Breast epithelium (tissue), 4 donors: ENCODE measurements around the gene SPDEF. TPM values are rescaled to one million over a fixed set of nuclear protein-coding genes. Genes with fewer than 3 reads are reported as not detected.

ENCODE experiments used
- DNase-seq, 2 donors: peaks; one replicate each; pipeline ENCODE4 v3.0.0-alpha.2; 2019; ENCODE audit warnings: low spot score in 2 of 2
- H3K27ac ChIP-seq, 2 donors: fragments of 200-600 bp; sonication (generic) in 1 of 2; one replicate each; pipeline ENCODE4 v1.5.1; 2016 to 2019; ENCODE audit warnings: mild to moderate bottlenecking in 1 of 2
- H3K27me3 ChIP-seq, 2 donors: fragments of 200-600 bp; sonication (generic) in 1 of 2; one replicate each; pipeline versions ENCODE4 v1.5.1 to v1.6.0; 2017 to 2019; ENCODE audit warnings: control low read depth in 1 of 2, mild to moderate bottlenecking in 1 of 2
- H3K36me3 ChIP-seq: fragments of 200-600 bp; one replicate; pipeline ENCODE4 v1.5.1; 2019
- H3K4me1 ChIP-seq, 2 donors: fragments of 200-600 bp; sonication (generic); one replicate each; pipeline ENCODE4 v1.5.1; 2016 to 2019; ENCODE audit warnings: control low read depth in 1 of 2
- H3K4me3 ChIP-seq, 3 donors: fragments of 200-600 bp; sonication (generic); 1 replicate in 2 of 3; 2 replicates in 1 of 3; pipeline ENCODE4 v1.5.1; 2016 to 2019; ENCODE audit warnings: mild to moderate bottlenecking in 3 of 3, moderate library complexity in 2 of 3
- H3K9me3 ChIP-seq, 2 donors: fragments of 200-600 bp; sonication (generic) in 1 of 2; one replicate each; pipeline ENCODE4 v1.5.1; 2016 to 2019; ENCODE audit warnings: control low read depth in 1 of 2
- POLR2A ChIP-seq: fragments of 450-650 bp; IDR thresholded peaks from one replicate; pipeline ENCODE4 v1.6.1; 2016; ENCODE audit warnings: antibody characterized with exemption, mild to moderate bottlenecking, moderate library complexity
- POLR2AphosphoS5 ChIP-seq, 3 donors: sonication (generic); formaldehyde crosslinking; IDR thresholded peaks; one replicate each; pipeline ENCODE4 v1.6.1; 2017; ENCODE audit warnings: antibody characterized with exemption in 3 of 3
- intact Hi-C: fragments of 100-400 bp; cut with DNase I; formaldehyde crosslinking; loops from one replicate; pipeline ENCODE4 v1.15.1; 2023; ENCODE audit warnings: low total_unique reads
- total RNA-seq, 3 donors: library from RNA; depleted of rRNA; stranded (reverse); fragments of >200 nt; gene quantifications; one replicate each; pipeline ENCODE4 v1.1.0, GENCODE V29; 2016
- TF ChIP-seq, protein P1 (sequence below), 3 donors: fragments of 450-650 bp; IDR thresholded peaks; one replicate each; pipeline ENCODE4 v1.5.1; 2016 to 2017; ENCODE audit warnings: antibody characterized with exemption in 3 of 3, mild to moderate bottlenecking in 3 of 3, moderate library complexity in 3 of 3

SPDEF gene
- total RNA-seq, 3 donors from 2014 or later = 0.48 to 123 (median 89.0) TPM

DNA sequence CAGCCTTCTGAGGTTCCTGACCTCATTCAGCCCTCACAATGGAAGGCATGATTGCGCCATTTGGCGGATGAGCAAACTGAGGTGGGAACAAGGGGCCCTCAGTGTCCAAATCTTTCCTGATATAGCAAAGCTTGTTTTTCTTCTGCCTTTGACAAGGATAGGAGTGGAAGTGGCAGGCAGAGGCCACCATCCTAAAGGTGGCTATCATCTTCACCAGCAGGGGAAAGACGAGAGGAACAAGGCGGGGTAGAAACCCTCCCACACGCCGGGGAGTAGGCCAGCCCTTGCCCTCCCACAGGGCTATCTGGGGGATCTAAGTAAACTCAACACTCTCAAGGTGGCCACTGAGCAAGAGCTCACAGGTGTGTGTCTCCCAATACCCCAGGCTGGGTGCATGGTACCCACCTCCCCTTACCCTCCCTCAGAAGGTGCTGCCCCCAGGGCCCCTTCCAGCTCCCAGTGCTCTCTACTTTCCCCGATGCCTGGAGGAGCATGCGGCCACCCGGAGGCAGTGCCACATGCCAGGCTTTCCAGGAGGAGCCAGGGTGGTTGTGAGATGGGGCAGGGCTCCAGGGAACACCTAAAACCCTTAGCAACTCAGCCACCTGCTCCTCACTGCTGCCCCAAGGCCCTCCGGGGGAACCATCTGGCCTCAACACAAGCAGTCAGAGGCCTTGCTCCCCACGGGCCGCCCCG is 11.2 kb downstream of the SPDEF start:
- Histone ChIP-seq H3K4me1 (no peaks in the 10 kb centered on the region), H3K27me3 (no peaks in the 10 kb centered on the region), H3K36me3 (no peaks in the 10 kb centered on the region), H3K27ac (peak overlapping the region; percentile 51 to 86), H3K9me3 (no peaks in the 10 kb centered on the region), H3K4me3 (no peak overlapping the region)
- intact Hi-C loops = no loop called here
- TF ChIP-seq, protein P1, sequence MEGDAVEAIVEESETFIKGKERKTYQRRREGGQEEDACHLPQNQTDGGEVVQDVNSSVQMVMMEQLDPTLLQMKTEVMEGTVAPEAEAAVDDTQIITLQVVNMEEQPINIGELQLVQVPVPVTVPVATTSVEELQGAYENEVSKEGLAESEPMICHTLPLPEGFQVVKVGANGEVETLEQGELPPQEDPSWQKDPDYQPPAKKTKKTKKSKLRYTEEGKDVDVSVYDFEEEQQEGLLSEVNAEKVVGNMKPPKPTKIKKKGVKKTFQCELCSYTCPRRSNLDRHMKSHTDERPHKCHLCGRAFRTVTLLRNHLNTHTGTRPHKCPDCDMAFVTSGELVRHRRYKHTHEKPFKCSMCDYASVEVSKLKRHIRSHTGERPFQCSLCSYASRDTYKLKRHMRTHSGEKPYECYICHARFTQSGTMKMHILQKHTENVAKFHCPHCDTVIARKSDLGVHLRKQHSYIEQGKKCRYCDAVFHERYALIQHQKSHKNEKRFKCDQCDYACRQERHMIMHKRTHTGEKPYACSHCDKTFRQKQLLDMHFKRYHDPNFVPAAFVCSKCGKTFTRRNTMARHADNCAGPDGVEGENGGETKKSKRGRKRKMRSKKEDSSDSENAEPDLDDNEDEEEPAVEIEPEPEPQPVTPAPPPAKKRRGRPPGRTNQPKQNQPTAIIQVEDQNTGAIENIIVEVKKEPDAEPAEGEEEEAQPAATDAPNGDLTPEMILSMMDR (IDR thresholded peaks at IDR 0.05) = peak in 1 of 3 donors; percentile 18
- TF ChIP-seq POLR2AphosphoS5 (IDR thresholded peaks at IDR 0.05) (no peak), POLR2A (no peak)
- DNase-seq = no peak

DNA sequence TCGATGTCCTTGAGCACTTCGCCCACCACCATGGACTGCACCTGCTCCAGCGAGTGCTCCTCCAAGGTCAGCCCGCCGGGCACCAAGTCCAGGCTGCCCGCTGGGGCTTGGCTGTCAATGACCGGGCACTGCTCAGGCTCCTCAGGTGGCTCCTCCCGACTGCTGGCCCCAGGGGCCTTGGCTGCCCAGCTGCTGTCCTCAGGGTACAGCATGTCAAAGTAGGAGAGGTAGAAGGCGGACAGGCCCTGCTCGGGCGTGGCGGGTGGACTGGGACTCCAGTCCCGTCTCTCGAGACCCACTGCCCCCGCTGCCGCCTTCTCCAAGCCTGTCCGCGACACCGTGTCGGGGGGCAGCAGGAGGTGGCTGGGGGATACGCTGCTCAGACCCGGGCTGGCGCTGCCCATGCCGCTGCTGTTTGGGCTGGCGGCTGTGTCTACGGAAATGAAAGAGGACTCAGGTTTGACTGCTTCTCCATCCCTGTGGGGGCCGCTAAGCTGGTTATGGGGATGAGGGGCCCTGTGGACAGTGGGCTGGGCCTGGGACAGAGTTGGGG is 12.0 kb downstream of the SPDEF start:
- no peaks in the 10 kb centered on the region for H3K9me3 ChIP-seq
- DNase-seq = no peak
- H3K36me3 ChIP-seq = no peaks in the 10 kb centered on the region
- H3K4me3 ChIP-seq = no peak overlapping the region
- peak overlapping the region; percentile 42 to 86 for H3K27ac ChIP-seq
- intact Hi-C loops = no loop called here
- H3K4me1 ChIP-seq = no peaks in the 10 kb centered on the region
- H3K27me3 ChIP-seq = no peaks in the 10 kb centered on the region
- TF ChIP-seq POLR2AphosphoS5 (IDR thresholded peaks at IDR 0.05) = no peak
- TF ChIP-seq POLR2A = no peak
- TF ChIP-seq, protein P1 (IDR thresholded peaks at IDR 0.05) = no peak

DNA sequence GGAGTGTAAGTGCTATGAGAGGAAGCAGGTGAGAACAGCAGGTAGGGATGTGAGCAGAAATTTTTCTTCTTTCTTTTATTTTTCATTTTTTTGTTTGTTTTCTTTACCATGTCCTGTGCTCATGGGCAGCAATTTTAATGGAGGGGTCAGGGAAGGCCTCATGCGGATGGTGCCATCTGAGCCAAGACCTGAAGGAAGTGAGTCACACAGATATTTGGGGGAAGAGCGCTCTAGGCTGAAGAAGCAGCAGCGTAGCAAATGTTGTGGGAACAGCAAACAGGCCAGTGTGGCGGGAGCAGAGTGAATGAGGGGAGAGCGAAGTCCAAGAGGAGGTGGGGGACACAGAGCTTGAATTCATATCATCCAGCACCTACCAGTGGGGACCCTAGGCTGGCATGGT is 12.7 kb downstream of the SPDEF start:
- no peaks in the 10 kb centered on the region for H3K36me3 ChIP-seq
- no peaks in the 10 kb centered on the region for H3K4me1 ChIP-seq
- no peak for DNase-seq
- no peak overlapping the region for H3K4me3 ChIP-seq
- peak overlapping the region; percentile 42 to 86 for H3K27ac ChIP-seq
- no peaks in the 10 kb centered on the region for H3K9me3 ChIP-seq
- intact Hi-C loops = no loop called here
- no peaks in the 10 kb centered on the region for H3K27me3 ChIP-seq
- TF ChIP-seq POLR2A (no peak), POLR2AphosphoS5 (IDR thresholded peaks at IDR 0.05) (no peak)
- TF ChIP-seq, protein P1 (IDR thresholded peaks at IDR 0.05) = no peak

DNA sequence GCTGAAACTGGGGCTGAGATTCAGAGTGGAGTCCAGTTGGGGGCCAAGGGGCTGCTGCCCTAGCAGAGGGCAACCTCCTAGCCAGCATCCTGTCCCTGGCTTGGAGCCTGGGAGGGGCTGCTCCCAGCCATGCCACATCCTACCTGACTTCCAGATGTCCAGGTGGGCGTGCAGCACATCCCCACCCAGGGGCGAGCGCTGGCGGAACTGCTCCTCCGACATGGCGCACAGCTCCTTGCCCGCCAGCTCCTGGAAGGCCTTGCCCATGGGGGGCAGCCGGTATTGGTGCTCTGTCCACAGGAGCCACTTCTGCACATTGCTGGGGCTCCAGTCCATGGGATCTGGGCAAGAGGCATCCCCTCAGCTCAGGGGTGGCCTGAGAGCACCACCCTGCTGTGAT is 15.3 kb downstream of the SPDEF start:
- Histone ChIP-seq H3K27ac (peak overlapping the region in 1 of 2 donors; percentile 39), H3K4me1 (peaks cover 0 to 6% of the 10 kb centered on the region in 2 donors), H3K9me3 (no peaks in the 10 kb centered on the region), H3K36me3 (no peaks in the 10 kb centered on the region), H3K27me3 (no peaks in the 10 kb centered on the region), H3K4me3 (no peak overlapping the region)
- TF ChIP-seq, protein P1 (IDR thresholded peaks at IDR 0.05) = no peak
- TF ChIP-seq POLR2AphosphoS5 (IDR thresholded peaks at IDR 0.05) (no peak), POLR2A (no peak)
- intact Hi-C loops = no loop called here
- DNase-seq = no peak

DNA sequence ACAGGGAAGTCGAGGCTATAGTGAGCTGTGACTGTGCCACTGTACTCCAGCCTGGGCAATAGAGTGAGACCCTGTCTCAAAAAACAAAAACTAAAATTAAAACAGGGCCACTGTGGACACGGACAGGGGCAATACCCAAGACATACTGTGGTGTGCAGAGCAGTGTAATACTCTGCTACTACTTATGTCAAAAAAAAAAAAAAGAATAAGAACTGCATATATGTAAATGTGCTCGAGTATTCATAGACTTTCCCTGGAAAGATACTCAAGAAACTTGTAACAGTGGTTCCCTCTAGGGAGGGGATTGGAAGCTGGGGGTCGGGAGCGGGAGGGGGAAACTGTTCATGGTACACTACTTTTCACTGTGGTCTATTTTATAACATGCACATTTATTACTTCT is 15.9 kb downstream of the SPDEF start:
- intact Hi-C loops = no loop called here
- Histone ChIP-seq H3K27me3 (no peaks in the 10 kb centered on the region), H3K4me3 (no peak overlapping the region), H3K4me1 (peaks cover 0 to 10% of the 10 kb centered on the region in 2 donors), H3K9me3 (no peaks in the 10 kb centered on the region), H3K36me3 (no peaks in the 10 kb centered on the region), H3K27ac (no peak overlapping the region)
- no peak for DNase-seq
- no peak for TF ChIP-seq POLR2AphosphoS5 (IDR thresholded peaks at IDR 0.05)
- TF ChIP-seq POLR2A = no peak
- TF ChIP-seq, protein P1 (IDR thresholded peaks at IDR 0.05) = no peak
